GM12874 (cell line): Measurements from ENCODE around the gene TIMM44.

Experiments used
- CTCF ChIP-seq: IDR thresholded peaks from 2 replicates; pipeline ENCODE4 v1.5.1; 2011; ENCODE audit warnings: low read depth, mild to moderate bottlenecking, control low read depth, low read length, moderate library complexity; ENCODE audit not compliant: insufficient read depth

TIMM44 gene

GRCh38 chr19:7908742-7909461 lies 34.6 kb downstream of the TIMM44 start:
- no peak for TF ChIP-seq CTCF

- no peak for TF ChIP-seq CTCF
Measured at GRCh38 chr19:7908078-7908699, 35.3 kb downstream of the TIMM44 start.

DNA sequence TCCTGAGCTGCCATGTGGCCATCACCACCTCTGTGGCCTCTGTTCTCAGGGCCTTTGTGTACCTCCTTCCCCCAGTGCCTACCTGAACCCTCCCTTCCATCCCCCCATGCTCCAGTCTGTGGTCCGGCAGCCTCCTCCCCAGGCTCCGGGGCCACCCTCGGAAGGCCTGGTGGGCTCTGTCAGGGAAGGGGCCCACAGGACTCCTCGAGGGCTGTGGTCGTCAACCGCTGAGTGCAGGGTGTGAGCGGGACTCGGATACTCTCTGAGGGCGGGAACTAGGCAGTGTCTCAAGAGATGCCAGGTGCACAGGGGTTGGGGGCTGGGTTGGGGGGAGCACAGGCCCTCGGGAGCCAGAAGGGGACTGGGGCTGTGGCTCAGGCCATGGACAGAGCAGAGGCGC lies 35.9 kb downstream of the TIMM44 start:
- no peak for TF ChIP-seq CTCF

- TF ChIP-seq CTCF = no peak
Measured at GRCh38 chr19:7907122-7907521, 36.3 kb downstream of the TIMM44 start.

DNA sequence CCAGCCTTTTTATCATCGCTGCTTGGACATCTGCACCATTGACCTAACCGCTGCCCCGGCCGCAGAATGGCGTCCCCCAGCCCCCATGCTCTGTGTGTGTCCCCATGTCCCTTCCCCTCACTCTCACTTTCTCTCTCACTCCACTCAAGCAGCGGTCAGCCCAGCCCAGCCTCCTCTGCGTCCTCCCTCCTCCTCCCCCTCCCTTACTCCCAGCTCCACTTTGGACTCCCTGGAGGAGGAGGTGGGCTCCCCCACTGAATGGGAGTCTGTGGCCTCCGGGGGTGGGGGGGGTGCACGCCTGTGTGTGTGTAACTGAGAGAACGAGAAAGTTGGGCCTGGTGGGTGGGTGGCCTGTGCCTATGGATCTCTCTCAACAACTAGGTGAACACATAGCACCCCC lies 37.6 kb downstream of the TIMM44 start:
- no peak for TF ChIP-seq CTCF

- no peak for TF ChIP-seq CTCF
Measured at GRCh38 chr19:7905268-7905667, 38.2 kb downstream of the TIMM44 start.

GRCh38 chr19:7904074-7905020 lies 39.1 kb downstream of the TIMM44 start:
- TF ChIP-seq CTCF = no peak
